Dedifferentiated amniotic fluid mesenchymal stem cell (primary cell): ENCODE measurements around the gene REN.

Experiments used
- DNase-seq: peaks from one replicate; pipeline ENCODE4 v3.0.0-alpha.2; 2016; ENCODE audit errors: extremely low spot score

REN gene

DNA sequence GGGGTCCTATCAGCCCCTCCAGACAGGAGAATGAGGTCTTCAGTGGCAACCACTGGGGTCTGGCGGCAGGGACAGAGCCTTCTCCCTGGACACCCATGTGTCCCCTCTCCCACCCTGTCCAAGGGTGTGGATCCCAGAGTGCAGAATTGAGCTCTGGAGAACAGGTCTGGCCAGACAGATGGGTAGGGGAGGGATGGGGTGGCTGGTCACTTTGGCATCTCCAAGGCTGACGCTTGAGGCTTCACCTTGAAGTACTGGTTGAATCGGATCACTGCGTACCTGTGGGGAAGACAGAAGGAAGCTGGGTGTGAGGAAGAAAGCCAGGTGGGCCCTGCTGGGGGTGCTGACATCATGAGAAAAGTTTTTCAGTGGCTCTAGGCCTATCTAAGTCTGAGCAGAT, 34.2 kb downstream of the REN start:
- no peak for DNase-seq

DNA sequence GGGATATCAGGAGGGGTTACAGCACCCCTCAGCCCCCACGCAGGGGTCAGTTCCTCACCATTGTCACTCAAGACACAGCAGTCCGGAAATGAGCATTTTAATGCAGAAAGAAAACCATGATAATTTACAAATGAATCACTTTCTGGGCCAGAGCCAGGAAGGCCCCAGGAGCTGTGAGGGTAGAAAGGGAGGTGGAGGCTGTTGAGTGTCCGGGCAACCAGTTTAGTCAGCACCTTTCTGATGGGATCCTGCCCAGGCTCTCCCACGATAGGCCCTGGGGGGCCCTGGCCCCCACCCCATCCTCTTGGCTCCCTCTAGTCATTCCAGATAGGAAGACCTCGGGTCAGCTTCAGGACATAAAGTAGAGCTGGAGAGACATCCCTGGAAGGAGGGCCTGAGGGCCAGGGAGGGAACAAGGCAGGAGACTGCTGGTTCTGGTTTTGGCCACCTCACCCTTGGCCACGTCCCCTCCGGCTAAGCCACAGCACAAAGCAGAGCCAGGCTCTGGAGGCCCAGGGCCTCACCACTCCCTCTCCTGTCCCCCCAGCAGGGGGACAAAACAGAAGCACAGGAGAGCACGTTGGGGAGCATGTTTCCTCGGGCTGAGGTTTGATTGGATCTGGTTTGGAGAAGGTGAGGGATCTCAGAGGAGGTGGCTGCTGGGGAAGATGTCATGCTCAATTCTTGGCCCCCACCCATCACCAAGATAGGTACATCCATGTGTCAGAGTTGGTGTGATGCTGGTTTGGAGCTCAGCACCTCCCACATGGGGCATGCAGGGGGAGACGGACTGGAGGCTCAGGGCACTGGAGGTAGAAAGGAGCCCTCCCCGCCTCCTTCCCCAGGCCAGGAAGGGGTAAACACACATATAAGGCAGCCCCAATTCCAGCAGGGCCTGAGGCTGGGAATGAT, 34.9 kb downstream of the REN start:
- peak; percentile 76 for DNase-seq

DNA sequence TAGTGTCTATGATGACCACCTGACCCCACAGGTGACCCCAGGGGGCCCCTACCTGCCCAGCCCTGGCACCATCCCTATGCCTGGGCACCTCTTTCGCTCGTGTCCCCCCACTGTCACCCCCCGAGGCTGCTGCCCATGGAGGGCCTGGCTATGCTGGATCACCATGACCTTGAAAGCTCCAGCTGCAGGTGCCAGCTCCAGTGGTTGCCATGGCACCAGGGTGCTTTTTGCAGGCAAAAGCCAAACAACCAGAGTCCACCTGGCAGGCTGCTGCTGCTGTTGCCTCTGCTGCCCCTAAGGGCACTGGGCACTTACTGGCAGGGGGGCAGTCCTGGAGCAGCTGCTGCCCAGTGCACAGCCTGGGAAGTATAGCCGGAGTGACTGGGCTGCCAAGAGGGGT, 36.0 kb downstream of the REN start:
- DNase-seq = no peak

DNA sequence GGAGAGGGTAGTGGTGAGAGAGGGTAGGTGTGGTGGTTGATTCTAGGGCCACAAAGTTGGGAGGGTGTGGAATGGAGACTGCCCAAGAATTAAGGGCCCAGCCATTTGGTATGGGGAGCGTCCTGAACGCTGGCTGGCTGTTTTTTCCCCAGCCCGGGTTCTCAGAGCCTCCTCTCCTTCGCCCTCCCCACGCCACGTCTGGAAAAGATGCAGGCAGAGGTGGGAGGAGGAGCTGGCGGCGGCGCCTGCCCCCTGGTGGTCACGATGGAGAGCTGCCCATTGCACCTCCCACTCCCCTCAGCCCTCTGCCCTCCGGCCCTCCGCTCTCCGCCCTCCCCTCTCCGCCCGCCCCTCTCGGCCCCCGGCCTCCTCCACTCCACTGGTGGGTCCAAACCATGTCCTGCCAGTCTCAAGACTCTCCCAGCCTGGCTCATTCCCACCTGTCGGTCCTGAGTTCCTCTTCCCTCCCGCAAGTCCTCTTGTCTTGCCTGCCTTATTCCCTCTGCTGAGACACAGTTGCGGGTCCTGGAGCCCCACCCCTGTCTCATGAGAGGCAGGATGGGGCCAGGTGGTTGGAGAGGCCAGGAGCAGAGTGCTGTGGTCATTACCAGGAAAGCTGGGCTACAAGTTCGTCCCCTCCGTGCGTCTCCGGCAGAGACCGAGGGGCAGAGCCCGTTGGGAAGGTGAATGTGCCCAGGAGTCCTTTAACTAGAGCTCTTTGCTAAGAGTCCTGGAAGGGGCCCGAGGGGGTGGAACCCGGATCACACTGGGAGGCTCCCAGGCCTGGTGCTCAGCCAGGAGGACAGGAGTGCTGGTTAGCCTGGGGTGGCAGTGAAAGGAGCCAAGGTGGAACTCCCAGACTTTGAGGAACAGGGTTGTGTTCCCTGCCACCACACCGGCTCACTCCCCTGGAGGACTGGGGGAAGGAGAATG, 36.9 kb downstream of the REN start:
- peak; percentile 52 for DNase-seq

DNA sequence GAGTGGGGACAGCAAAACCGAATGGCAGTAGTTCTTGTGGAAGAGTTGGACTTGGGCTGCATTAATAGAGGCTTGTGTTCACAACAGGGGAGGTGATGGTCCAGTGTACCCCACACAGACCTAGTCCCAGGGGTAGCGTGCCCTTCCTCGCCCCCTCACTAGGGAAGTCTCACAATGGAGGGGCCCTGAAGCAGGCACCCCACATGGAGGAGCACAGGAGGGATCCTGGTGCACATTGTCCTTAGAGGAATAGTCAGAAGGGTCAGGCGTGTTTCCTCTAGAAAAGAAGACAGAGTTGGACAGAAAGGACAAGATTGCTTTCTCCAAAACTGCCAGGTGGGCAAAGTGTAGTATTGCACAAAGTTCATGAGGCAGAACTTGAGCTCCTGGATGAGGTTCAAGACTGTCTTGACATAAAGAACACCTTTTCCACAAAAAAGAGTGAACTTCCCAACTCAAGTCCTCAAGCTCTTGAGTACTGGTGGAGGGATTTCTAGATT, 37.6 kb downstream of the REN start:
- DNase-seq = no peak

DNA sequence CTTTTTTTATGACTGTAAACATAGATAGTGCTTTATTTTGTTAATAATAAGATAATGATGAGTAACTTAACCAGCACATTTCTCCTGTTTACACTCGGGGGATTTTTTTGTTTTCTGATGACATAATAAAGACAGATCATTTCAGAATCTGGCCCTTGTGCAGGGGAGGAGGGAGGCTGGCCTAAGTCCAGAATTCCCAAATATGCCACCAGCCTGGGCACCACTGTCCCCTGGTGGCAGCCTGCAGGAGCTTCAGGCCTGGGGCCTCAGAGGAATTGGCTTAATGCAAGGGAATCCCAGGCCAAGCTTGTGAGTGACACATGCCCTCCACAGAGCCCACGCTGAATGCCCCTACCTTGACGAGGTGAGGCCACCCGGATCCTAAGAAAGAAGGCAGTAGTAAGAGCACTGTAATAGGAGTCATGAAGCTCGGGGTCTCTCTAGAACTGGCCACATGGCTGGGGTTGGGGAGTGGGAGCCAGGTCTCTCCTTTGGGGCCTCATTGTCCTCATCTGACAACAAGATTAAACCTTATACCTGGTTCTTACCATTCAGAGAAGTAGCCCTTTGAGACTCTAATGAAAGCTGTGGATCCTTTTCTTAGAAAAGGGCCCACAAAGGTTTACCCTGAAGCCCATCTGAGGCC, 38.4 kb downstream of the REN start:
- peak; percentile 87 for DNase-seq

DNA sequence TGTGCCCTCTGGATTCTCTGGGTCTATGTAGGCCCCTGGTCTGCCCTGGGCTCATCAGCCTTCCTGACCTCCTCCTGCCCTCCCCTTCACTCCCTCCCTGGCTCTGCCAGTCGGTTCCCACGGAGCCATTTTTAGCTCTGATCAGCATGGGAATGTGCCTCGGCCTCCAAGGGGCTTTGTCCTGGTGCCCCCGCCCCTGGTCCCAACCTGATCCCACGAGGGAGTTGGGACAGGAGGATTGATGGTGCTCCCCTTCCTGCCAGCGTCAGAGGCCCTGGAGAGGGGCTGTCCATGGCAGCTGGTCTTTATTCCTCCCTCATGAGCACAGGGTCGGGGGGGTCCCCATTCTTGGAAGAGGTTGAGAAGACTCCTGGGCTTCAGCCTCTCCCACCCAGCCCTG, 39.2 kb downstream of the REN start:
- DNase-seq = no peak

DNA sequence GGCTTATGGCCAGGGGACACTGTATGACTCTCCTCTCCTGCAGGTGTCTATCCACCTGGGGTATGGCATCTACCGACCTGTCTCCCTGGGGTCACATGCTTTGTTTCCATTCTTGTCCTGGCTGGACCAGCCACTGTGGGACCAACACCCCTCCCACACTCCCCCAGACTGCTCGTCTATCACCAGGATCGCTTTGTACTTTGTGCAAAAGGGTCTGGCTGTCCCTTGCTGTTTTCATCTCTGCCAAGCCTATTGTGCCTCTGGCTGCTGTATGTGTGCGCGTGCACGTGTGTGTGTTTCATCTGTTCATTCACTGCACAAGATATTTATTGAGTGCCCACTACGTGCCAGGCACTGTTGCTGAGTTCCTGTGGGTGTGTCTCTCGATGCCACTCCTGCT, 39.8 kb downstream of the REN start:
- no peak for DNase-seq

DNA sequence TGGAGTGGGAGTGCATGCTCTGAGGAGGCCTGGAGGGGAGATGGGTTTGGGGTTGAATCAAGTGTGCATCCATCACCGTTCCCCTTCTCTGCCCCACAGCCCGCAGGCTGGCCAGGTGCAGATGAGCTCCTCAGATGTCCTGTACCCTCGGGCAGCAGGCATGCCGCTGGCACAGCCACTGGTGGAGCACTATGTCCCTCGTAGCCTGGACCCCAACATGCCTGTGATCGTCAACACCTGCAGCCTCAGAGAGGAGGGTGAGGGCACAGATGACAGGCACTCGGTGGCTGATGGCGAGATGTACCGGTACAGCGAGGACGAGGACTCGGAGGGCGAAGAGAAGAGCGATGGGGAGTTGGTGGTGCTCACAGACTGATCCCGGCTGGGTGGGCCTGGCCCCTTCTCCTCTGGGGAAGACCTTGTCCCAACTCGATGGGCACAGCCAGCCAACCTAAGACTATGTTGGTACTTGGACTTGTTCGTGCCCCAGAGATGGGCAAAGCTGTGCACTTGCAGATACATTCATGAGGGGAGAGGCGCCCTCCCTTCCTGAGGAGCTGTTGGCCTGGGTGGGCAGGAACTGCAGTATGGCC, 40.3 kb downstream of the REN start:
- DNase-seq = no peak

DNA sequence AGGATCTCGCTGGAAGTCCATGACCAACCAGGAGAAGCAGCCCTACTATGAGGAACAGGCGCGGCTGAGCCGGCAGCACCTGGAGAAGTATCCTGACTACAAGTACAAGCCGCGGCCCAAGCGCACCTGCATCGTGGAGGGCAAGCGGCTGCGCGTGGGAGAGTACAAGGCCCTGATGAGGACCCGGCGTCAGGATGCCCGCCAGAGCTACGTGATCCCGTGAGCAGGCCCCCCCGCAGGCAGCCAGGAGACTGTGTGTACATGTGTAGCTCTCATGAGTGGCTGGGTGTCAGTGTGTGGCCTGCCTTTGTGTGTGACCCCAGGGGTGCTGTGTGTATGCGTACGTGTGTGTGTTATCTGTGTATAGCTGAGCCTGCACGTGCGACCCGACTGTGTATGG, 41.5 kb downstream of the REN start:
- no peak for DNase-seq

DNA sequence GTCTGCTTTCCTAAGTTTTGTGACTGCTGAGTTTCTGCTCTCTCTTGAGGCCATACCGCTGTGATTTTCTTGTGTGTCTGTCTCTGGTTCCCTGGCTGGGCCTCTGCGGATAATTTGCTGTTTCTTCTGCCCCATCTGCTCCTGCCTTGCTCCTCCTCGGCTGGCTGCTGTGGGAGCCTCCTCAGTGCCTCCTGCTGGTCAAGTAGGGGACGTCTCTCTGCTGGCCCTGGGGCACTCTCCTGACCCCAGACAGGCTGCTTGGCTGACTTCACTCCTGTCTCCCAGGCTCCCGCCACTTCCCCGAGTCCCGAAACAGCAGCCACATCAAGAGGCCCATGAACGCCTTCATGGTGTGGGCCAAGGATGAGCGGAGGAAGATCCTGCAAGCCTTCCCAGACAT, 42.8 kb downstream of the REN start:
- DNase-seq = no peak

DNA sequence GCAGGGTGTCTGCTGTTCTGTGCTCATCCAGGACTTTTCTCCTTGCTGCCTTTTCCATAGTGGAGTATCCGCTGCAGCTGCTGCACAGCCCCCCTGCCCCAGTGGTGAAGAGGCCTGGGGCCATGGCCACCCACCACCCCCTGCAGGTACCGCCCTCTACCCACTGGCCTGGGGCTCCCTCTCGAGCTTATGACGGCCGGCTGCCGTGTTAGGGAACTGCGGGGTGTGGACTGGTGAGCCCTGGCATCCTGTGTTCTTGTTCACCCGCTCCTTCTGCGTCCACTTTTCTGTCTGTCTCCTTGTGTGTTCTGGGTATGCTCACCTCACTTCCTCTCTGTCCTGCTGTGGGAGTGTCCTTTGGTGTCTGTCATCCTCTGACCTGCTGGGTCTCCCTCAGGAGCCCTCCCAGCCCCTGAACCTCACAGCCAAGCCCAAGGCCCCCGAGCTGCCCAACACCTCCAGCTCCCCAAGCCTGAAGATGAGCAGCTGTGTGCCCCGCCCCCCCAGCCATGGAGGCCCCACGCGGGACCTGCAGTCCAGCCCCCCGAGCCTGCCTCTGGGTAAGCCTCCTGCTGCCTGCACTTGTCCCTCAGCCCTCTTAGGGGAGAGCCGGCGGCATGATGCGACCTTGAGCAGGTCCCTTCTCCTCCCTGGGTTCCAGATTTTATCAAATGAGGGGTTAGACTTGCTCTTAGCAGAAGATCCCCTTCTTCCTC, 44.1 kb downstream of the REN start:
- no peak for DNase-seq

DNA sequence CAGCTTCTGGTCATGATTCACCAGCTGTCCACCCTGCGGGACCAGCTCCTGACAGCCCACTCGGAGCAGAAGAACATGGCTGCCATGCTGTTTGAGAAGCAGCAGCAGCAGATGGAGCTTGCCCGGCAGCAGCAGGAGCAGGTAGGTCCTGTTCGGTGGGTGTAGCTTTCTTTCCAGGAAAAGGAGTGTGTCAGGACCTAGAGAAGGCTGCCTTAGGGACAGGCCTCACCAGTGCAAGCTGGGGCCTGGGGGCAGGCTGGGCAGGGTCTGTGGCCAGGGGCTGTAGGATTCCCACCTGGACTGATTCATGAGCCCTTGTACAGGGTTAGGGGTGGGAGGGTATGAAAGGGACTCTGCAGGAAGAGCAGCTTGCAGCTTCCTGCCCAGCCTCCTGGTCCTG, 49.6 kb downstream of the REN start:
- no peak for DNase-seq

DNA sequence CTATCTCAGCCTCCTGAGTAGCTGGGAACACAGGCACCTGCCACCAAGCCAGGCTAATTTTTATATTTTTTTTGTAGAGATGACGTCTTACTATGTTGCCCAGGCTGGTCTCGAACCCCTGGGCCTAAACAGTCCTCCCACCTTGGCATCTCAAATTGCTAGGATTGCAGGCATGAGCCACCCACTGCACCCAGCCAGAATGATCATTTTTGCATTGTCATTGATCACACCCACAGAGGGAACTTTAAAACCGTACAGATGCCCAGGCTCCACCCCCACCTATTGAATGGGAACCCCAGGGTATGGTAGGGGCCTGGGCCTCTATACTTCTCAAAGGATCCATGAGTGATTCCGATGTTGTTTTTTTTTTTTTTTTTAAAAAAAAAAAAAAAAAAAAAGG, 51.0 kb downstream of the REN start:
- no peak for DNase-seq

DNA sequence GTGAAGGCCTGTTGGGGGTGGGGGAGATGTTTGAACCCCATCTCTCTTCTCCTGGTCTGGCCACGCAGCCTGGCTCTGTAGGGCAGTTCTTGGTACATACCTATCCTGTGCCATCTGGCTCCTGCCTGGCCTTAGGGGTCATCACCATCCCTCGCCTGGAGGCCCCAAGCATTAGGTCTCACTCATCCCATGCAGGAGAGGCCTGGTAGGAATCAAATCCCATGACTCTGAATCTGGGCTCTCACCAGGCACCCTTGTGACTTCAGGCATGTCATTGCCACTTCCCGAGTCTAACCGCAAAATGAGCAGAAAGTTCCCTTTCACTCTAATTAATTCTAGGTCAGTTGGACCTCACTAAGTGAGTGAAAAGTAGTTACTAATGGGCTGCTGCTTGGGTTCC, 51.5 kb downstream of the REN start:
- no peak for DNase-seq

DNA sequence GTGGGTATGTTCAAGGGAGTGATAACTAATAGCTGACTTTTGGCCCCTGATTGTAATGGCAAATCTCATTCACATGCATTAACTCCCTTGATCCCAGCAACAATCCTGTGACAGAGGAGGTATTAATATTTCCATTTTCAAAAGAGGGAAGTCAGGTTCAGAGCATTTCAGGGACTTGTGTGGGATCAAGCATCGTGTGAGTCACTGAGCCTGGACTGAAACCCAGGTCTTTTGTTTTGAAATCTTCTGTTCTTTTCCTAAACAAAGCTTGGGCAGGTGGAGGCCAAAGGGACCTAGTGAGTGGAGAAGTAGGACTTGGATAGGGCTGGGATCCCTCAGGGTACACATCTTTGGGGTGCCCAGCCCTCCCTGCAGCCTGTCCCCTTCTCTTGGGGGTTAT, 52.2 kb downstream of the REN start:
- no peak for DNase-seq

DNA sequence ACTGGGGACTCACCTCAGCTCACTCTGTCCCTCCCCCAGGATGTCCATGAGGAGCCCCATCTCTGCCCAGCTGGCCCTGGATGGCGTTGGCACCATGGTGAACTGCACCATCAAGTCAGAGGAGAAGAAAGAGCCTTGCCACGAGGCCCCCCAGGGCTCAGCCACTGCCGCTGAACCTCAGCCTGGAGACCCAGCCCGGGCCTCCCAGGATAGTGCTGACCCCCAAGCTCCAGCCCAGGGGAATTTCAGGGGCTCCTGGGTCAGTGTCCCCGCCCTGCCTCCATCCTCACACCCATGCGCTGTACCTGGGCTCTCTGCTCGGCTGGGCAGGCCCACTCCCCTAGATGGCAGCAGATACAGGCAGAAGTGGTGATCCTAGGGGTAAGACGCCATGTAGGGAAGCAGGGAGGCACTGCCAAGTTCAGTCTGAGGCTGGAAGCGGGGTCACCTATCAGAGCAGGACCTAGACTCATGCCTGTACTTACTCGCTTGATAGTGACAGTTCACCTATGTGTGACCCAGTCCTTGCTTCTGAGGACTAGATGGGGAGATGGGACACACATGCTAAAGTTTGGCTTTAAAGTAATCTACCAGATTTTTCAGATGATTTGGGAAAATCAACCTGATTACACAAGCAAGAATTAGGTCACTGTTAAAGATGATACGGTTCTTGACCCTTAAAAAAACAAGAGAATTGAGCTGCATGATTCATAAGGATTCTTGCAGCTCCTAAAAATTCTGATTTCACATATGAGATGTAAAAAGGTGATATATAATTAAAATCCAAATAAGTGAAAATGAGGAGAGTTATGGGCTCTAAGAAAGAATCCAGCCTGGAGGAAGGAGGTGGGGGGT, 53.0 kb downstream of the REN start:
- DNase-seq = no peak

DNA sequence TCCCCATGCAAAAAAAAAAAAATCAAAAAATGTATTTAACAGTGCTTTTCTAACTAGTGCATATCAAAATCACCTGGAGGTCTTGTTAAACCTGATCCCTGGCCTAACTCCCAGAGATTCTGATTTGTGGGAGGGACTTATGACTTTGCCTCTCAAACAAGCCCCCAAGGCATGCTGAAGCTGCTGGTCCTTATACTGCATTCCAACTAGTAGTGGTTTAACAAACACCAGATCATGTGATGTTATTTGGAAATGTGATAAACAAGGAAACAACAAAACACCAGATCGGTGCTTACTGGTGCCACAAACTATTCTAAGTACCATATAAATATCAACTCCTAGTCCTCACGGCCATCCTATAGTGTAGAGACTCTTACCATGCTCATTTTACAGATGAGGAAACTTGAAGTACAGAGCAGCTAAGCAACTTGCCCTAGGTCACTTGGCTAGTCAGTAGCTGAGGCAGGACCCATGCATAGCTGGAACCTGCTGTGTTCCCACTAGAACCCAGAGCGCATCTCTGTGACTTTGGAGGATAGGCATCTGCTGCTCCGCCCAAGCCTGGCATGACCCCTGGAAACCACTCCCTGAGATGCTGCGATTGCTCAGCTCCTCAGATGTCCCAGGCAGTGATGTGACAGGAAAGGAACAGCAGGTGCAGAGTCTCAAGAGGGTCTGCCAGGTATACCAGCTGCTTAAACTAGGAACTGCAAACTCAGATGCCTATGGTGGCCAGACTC, 55.1 kb downstream of the REN start:
- DNase-seq = no peak
